Hepatic stellate cell (primary cell): ENCODE measurements around the gene PREX1.

Experiments
- DNase-seq: peaks from one replicate; pipeline ENCODE4 v3.0.0; 2011; ENCODE audit warnings: low spot score

Gene PREX1

GRCh38 chr20:48750376-48750775, 77.4 kb downstream of the PREX1 start:
- DNase-seq: no peak

DNA sequence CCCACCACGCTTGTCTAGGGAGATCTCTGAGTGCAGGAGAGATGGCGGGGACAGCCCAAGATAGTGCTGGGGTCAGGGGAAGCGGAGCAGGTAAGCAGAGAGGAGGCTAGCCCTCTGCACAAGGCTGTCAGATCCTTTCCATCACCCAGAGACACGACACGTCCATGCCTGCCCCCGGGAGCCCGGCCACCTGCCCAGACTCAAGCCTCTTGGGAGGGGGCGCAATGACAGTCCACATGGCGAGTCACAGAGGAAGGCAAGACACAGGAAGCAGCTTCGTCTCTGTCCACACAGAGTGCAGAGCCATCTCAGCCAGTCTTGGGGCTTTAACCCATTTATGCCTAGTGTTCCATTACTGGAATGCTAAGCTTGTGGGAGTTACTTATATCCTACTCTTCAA, 78.4 kb downstream of the PREX1 start:
- DNase-seq: no peak

GRCh38 chr20:48748556-48748955, 79.2 kb downstream of the PREX1 start:
- DNase-seq: no peak

DNA sequence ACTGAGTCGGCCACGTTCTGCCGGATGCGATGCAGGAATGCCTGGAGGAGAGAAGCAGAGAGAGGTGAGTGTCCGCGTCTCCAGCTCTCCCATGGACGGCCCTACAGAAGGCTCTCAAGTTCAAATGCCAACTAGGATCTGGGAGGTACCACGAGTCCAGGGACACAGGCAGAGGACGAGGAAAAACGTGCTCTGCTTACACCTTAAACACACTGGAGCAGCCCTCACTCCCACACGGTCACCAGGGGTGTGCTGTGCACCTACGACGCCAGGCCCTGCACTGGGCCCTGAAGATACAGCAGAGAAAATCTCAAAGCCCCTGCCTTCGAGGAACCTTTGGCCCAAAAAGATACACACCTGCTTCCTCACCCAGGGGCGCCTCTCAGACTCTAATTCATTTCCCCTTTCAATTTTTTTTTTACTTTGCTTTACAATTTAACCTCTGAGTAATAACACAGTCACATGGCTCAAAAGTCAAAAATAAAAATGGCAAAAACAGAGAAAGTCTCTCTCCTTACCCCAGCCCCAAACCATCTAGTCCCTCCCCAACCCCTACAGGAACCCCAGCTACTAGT, 79.9 kb downstream of the PREX1 start:
- DNase-seq: no peak

DNA sequence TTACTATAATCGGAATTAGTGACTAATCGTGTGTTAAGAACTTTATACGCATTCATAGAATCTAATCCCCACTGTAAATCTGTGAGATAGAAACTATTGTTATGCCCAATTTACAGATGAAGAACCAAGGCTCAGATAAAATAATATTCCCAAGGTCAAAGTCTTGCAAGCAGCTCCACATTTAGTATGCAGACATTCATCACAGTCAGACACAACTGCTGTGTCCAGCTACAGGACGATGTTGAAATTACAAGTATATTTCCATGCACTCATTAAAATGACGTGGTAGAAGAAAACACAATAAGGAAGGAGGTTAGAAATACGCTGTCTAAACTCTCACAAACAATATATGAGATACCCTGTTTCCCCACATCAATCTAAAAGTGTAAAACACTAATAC, 82.5 kb downstream of the PREX1 start:
- no peak for DNase-seq

GRCh38 chr20:48744515-48744914, 83.3 kb downstream of the PREX1 start:
- DNase-seq: no peak

- DNase-seq: no peak
Observed at GRCh38 chr20:48743807-48744206, 84.0 kb downstream of the PREX1 start.

GRCh38 chr20:48742912-48743680, 84.7 kb downstream of the PREX1 start:
- DNase-seq: no peak

DNA sequence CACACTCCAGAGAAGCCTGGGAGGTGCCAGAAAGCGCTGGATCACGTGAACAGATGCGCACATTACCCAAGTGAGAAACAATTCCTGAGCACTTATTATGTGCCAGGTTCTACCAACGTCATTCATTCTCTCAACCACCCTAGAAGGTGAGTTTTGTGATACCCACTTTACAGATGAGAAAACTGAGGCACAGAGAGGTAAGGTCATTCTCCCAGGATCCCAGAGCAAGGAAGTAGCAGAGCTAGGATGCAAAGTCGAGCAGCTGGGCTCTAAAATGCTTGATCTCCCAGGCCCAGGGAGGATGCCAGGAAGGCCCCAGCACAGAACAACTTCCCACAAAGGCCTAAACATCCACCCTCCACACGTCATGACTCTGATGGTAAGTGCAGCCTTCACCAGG, 85.6 kb downstream of the PREX1 start:
- DNase-seq: no peak

GRCh38 chr20:48741669-48742068, 86.1 kb downstream of the PREX1 start:
- no peak for DNase-seq

GRCh38 chr20:48740712-48741111, 87.1 kb downstream of the PREX1 start:
- no peak for DNase-seq

- no peak for DNase-seq
Observed at GRCh38 chr20:48740292-48740649, 87.5 kb downstream of the PREX1 start.

DNA sequence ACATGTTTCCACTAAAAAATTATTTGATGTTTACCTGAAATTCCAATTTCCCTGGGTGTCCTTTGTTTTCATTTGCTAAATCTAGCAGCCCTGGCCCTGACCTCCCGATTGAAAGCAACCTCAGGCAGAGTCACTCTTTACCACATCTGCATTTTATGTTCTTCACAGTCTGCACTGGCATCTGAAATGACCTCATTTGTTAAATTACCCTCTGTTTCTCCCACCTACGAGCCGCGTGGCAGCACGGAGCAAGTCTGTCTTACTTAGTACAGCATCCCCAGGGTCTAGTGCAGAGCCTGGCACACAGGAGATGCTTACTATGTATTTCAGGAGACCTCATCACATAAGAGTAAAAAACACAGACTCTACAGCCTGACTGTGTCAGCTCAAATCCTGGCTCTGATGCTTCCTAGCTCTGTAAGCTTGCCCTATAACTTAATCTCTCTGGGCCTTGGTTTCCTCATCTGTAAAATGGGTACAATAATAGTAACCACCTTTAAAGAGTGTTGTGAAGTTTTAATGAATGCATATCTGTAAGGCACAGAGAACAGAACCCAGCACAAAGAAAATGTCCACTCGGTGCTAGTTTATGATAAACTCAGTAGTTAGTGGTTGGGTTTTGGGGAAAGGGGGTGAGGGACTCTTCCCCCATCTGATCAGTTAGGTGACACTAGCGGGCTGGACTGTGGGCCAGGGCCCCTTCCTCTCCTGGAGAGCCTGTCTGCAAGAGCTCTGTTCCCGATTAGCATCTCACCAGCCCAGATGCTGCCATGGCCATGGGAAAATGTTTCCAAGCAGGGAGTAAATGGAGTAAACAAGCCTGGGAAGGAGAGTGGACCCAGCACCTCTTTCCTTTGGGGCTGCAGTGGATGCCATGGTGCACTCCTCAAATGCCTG, 88.2 kb downstream of the PREX1 start:
- no peak for DNase-seq

- no peak for DNase-seq
Observed at GRCh38 chr20:48738399-48739304, 89.1 kb downstream of the PREX1 start.

GRCh38 chr20:48738094-48738398, 89.8 kb downstream of the PREX1 start:
- no peak for DNase-seq

GRCh38 chr20:48737434-48738093, 90.2 kb downstream of the PREX1 start:
- no peak for DNase-seq

- DNase-seq: no peak
Observed at GRCh38 chr20:48736636-48737035, 91.2 kb downstream of the PREX1 start.

- no peak for DNase-seq
Observed at GRCh38 chr20:48736231-48736630, 91.6 kb downstream of the PREX1 start.

GRCh38 chr20:48735112-48735511, 92.7 kb downstream of the PREX1 start:
- no peak for DNase-seq

DNA sequence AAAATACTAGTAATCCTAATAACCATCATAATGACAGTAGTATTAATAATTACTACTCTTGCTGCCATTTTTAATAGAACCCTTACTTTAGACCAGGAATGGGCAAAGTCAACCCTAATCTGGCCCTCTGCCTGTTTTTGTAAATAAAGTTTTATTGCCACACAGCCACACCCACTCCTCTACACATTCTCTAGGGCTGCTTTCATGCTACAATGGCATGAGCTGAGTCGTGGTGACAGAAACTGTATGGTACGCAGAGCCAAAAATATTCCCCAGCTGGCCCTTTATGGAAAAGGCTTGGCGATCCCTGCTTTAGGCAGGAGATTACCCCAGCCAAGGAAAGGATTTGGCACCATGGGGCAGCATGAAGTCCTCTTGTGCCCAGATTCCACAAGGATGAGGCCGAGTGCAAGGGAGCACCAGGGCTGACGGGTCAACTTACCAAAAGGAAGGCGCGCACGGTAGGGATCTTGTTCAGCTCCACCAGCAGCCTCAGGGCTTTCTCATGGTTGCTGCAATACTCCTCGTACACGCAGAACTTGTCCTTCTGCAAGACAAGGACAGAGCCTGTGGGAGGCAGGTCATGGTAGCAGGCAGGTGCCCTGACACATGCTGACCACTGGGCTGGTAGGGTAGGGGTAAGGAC, 93.6 kb downstream of the PREX1 start:
- no peak for DNase-seq

- no peak for DNase-seq
Observed at GRCh38 chr20:48733296-48733790, 94.5 kb downstream of the PREX1 start.
